AG08395 (cell line): ENCODE measurements around the gene FGF12.
"Not testable (repeated sequence)": the region's sequence is repeated elsewhere in the genome, so short reads cannot be mapped to it uniquely, and the experiment has no call there.

ENCODE experiments used
- DNase-seq: peaks from one replicate; pipeline ENCODE4 v3.0.0; 2012; ENCODE audit warnings: mixed read lengths, low spot score

Gene FGF12

DNA sequence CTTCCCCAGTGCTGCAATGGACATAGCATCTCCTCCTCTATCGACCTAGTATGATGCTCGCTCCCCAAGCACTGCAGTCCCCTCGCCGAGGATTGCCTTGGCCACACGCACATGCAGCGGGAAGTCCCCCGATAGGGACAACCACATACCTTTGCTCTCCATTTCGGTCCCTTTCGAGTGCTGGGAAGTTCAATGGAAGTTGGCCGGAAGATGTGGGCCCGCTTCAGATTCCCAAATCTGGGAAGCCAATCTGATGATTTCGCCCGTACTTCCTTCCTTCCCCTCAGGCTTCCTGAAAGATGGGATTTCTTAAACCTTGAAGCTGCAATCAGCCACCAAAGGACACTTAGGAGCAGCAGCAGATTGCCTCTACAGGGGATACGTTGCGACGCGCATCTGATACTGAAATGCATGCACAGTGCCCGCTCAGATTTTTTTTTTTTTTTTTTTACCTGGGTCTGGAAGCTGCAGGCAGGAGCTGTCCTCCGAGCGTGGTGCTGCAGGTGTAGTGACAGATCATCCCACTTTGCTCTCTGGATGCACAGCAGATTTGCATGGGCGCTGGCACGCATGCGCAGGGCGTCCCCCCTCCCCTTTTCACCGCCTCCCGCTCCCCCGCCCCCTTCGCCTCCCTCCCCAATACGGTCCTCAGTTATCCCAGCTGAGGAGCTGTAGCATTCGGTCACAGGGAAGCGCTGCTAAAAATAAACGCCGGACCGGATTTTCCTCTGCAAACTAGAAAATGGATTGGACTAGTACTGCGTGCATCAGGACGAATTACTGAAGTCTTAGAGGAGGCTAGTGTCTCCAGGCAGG is at the start of gene FGF12:
Gene FGF12 (minus strand): TSS at position 510 of the 816 bp plus-strand sequence.
- DNase-seq: no peak

DNA sequence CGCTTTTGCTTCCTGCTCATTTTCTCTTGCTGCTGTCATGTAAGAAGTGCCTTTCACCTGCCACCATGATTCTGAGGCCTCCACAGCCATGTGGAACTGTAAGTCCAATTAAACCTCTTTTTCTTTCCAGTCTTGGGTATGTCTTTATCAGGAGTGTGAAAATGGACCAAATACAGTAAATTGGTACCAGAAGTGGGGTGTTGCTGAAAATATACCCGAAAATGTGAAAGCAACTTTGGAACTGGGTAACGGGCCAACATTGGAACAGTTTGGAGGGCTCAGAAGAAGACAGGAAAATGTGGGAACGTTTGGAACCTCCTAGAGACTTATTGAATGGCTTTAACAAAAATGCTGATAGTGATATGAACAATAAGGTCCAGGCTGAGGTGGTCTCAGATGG is 47.0 kb upstream of the FGF12 start:
- DNase-seq: not testable (repeated sequence)

DNA sequence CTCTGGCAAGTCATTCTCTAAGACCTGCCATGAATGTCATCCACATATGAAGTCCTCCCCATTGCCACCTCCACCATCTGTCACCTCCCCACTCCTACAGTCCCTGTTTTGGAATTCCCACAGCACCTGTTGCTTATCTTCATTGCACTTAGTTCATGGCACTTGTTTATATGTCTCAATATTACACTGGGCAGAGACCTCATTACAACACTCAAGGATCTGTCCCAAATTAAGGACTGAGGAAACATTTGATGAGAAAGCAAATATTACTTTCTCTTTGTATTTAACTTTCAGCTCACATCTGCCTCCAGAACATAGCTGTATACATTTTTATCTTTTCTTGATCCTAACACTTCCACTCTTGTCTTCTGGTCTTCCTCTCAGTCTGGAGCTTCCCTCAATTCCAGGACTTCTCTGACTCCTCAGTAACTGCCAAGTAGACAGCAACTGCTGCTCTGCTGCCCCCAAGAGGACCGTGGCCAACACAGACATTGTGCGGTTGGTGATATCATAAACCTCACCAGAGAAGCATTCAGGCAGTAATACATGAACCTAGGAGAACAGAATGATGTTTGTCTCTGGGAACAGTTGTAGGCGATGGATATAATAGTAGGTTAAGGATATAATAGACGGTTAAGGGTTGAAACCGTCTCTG is 45.0 kb upstream of the FGF12 start:
- no peak for DNase-seq

DNA sequence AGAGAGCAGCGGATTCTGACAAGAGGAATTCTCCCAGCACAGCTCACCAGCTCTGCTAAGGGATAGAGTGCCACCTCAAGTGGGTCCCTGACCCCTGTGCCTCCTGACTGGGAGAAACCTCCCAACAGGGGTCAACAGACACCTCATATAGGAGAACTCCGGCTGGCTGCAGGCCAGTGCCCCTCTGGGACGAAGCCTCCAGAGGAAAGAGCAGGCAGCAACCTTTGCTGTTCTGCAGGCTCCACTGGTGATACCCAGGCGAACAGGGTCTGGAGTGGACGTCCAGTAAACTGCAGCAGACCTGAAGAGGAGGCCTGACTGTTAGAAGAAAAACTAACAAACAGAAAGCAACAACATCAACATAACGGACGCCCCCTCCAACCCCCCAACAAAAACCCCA is 31.3 kb upstream of the FGF12 start:
- DNase-seq: no peak

DNA sequence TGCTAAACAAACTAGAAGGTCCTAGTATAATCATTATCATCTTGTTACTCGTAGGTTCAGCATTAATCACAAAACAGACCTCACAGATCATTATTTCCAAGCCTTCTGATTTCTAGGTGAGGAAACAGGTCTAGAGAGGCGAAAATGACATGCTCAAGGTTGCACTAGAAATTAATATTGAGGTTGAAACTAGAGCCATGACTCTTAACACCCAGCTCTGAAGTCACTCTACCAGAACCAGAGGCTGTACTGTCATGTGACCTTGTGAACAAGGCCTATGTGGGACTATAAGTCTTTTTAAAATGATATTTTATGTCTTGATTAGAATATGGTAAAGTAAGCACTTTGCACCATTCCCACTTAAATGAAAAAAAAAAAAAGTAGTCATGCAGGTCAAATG is 23.8 kb upstream of the FGF12 start:
- no peak for DNase-seq

DNA sequence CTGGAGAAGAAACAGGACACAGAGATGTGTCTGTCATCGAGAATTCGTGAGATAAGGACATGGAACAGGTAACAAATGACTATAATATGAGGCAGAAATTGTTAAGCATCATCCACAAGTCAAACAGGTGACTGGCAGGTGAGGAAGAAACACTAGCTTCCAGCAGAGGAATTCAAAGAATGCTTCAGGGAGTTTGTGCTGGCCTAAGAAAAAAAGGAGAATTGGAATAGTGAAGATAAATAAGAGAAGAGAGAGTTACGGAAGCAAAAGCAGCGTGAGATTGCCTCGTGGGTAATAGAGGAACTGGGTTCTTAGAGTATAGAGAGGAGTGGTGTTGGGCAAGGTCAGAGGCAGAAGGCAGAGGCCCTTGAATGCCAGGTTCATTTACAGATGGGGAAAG is 22.9 kb upstream of the FGF12 start:
- DNase-seq: no peak

DNA sequence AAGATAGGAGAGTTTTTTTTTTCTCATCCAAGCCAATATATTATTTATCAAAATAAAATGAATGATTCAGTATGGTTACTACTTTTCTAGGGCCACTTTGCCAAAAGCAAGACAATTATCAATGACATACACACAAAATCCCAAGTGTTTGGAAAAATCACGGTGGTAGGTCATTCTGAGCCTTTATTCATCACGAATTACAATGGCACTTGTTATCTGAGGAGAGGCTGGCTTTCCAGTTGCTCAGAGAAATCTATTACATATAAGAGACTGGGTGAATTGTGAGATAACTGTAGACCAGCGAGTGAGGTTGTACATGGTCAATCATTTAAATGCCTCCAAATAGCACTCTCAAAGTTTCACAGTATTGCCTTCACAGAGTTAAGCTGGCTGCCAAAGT is 20.4 kb upstream of the FGF12 start:
- no peak for DNase-seq

DNA sequence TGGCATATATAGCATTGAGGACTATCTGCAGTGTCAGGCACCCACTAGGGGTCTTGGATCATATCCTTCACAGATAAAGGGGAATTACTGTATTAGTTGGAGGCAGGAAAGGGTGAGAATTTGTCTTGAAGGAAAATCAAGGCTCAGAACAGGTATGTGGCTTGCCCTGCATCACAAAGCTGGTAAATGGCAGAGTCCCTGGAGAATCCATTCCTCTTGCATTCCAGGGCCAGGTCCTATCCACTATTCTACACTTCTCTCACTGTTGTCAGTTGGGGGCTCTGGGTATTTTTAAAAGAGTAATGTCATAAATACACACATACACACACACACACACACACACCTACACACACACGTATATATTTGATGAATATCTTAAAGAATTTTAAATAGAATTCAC is 19.8 kb upstream of the FGF12 start:
- DNase-seq: no peak

DNA sequence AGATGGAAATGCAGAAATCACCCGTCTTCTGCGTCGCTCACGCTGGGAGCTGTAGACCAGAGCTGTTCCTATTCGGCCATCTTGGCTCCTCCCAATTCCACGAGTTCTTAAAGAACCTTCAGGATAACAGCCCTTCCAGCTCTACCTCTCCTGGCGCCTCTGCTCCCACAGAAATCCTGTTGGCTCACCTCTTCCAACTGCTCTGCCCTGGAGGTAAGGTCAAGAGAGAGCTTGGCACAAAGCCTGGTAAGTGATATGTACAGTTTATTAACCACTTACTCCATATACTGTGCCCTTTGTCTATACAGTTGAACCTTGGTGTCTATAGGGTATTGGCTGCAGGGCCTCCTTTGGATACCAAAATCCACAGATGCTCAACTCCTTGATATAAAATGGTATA is 17.8 kb upstream of the FGF12 start:
- DNase-seq: no peak

DNA sequence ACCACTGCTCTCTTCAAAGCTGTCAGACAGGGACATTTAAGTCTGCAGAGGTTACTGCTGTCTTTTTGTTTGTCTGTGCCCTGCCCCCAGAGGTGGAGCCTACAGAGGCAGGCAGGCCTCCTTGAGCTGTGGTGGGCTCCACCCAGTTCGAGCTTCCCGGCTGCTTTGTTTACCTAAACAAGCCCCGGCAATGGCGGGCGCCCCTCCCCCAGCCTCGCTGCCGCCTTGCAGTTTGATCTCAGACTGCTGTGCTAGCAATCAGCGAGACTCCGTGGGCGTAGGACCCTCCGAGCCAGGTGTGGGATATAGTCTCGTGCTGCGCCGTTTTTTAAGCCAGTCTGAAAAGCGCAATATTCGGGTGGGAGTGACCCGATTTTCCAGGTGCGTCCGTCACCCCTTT is 17.3 kb upstream of the FGF12 start:
- not testable (repeated sequence) for DNase-seq

DNA sequence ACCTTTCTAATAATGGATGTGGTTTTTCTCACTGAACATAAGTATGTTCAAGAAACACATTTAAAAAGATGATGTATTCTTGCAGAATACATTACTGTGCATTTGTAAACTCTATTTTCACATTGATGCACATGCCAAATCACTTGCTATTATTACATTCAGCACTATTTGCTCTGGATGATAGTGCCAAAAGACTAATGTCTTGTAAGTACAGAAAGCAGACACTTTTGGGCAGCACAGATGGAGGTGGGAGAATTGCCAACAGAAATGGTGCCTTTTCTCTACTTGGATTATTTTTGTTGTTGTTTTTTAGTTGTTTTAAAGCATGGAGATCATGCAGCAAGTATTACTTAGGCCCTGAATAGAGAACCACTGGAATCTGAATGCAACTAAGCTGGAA is 10.2 kb upstream of the FGF12 start:
- no peak for DNase-seq

DNA sequence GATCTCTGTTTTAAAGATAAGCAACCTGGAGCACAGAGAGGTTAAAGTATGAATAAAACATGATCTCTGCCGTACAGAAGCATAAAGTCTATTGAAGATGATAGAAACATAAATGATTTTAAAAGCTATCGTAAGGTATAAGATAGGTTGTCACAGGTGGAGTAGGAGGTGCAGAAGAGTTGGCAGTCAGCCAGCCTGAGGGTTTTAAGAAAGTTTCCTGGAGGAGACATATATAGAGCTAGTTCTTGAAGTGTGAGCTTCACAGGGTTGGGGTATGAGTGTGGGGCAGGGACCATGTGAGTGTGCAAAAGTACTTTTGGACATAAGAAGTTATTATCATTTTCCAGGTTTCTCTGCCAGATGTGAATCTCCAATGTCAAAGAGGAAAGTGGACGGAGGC is 3.9 kb upstream of the FGF12 start:
- no peak for DNase-seq

DNA sequence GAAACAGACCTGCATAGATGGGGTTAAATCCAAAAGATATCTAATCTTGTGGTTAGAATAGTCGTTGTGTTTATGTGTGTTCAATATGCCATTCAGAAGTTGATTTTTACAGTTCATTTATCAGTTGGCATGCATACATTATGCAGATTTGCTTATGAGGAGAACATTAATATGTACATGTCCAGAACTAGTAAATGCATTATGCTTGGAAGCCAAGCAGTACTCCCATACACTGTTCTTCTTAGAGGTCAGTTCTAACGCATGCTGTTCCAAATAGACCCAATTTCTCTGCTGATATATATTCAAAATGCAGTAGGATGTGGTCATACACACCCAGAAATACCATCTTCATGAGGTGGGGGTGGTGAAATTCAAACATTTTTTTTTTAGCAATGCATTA is 956 bp downstream of the FGF12 start:
- no peak for DNase-seq

DNA sequence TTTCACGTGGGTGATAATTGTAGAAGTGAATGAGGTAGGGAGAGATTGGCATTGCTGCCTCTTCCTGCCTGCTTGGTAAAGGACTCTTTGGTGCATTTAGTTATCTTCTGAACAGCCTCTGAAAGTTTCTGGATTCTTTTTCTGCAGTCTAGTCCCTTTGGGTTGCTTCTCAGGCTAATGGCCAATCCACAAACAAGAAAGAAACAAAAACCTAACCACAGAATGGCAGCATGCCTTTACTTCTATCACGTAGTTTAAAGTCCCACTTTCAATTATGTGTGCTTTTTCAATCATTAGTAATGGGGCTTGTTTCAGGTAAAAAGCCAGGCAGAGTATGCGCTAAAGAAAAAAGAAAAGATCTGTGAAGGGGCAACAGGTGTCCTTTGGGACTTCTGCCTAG is 7.4 kb downstream of the FGF12 start:
- DNase-seq: no peak

DNA sequence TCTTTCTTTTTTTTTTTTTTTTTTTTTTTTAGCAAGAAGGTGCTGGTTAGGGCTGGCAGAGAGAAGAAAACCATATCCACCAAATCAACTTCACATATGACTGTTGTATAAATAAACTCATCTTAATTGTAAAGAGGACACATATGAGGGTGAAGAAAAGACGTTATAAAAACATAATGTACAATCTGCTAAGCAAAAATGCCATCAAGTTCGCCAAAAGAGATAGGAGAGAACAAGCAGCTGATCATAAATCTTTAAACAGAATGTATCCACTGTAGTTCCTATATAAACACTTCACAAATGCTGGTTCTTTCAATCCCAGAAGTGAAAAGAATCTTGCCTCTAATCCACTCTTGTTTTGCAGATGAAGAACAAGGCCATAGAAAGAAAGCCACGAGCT is 9.2 kb downstream of the FGF12 start:
- DNase-seq: no peak

DNA sequence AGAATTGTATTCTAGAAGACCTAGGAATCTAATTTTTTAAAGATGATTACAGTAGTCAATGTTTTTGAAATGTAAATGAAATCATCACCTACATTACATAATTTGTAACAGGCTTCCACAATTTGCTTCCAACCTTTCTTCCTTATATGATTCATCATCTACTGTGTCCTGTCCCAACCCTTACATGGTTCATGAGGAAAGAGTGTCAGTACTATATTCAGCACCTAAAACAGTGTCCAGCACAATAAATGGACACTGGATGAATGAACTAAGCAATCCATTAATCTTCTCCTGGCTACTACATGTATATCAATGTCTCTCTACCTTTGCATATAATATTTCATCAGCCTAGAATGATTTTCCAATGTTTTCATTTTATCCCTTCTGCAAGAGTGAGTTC is 12.2 kb downstream of the FGF12 start:
- no peak for DNase-seq

DNA sequence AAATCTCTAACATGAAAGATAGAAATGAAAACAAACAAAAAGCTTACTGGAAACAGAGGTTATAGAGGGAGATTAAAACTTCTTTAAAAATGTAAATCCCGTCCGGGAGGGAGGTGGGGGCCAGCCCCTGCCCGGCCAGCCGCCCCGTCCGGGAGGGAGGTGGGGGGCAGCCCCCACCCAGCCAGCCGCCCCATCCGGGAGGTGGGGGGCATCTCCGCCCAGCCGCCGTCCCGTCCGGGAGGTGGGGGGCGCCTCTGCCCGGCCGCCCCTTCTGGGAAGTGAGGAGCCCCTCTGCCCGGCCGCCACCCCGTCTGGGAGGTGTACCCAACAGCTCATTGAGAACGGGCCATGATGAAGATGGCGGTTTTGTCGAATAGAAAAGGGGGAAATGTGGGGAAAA is 16.2 kb downstream of the FGF12 start:
- DNase-seq: not testable (repeated sequence)

DNA sequence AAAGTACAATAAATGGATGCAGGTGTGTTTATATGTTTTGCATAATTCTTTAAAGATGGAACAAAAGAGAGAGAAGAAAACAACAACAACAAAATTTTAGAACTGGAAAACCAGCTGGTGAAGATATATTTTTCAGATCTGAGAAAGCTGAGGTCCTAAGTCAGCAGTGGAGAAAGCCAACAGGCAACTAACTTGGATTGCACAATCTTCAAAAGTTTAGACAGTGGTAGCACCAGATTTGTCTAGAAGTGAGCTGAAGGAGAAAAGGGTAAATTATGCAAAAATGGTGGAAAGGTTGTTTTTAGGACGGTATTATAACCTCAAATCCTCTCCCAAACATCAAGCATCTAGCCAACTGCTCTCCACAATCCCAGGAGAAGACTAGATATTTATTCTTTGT is 17.0 kb downstream of the FGF12 start:
- DNase-seq: no peak

DNA sequence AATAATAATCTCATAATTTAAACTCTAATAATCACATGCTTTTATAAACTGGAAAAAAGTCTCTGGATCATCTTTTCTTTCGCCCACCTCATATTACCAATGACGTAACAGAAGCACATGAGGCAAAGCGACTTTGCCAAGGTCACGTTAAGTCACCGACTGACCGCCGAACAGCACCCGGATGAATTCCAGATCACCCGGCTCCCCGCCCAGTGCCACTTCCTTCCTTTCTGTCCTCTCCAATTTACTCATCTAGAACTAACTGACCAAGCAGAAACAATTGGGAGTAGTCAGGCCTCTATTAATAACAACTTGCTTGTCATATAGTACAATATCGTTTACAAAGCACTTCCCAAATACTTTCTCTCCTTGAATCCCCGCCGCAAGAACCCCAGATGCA is 21.1 kb downstream of the FGF12 start:
- no peak for DNase-seq

DNA sequence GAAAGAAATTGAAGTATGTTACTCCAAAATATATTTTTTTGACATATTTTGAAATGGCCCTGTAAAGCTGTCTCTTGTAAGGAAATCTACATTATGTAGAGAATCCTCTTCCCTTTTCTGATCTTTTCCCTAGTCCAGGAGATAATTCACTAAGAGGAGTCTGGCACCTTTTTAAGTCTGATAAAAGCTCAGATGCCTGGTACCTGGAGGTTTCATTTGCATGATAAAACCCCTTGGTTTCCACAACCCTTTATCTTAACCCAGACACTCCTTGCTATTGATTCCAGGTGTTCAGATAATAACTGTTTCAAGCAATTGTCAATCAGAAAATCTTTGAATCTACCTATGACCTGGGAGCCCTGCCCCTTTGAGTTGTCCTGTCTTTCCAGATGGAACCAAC is 26.5 kb downstream of the FGF12 start:
- no peak for DNase-seq

DNA sequence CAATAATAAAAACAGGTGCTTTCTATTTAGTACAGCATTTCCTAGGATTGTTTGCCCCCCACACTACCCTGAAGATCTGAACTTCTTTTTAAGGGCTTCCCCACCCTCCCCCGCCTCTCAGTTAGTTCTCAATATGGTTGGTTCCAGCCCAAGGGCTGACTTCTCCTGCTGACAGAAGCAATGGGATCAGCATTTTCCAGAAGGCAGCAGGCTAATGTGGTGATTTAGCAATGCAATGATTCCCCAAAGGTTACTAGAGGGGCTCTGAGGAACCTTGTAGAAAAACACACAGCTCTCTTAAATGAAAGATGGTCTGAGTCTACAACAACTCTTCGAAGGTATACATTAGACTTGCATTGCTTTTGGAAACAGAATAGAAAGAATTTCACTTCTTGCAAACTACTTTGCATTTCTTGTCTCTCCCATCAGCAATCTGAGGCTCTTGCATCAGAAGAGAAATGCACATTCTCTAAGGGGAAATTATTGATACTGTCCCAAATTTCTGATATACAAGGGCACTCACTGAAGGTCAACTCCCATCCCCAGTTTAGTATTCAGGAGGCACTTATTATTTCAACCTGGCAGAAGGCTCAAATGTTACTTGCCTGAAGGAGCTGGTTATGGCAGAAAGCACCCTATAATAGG is 30.3 kb downstream of the FGF12 start:
- no peak for DNase-seq

DNA sequence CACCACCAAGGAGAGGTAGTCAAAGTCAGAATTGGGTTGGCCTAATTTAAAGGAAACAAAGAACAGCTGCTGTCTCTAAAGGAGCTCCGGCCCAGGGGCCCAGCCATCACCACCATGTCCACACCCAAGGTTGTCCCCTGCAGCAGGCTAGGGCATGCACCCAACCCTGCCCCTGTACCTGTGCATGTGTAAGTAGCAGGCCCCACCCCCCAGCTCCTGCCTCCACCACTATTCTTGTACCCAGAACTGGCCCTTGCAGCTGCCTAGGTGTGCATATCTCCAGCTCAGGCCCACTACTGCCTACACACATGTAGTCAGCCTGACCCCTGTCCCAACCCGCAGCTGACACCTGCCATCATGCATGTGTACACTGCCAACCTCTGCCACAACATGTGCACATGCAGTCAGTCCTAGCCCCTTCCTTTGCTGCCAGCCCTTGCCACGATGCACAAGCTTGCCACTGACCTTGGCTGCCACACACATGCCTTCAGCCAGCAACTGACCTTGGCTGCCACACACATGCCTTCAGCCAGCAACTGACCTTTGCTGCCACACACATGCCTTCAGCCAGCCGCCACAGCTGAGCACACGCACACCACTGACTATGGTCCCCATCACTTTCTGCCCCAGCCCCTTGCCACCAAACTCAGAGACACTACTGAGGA is 39.7 kb downstream of the FGF12 start:
- no peak for DNase-seq

DNA sequence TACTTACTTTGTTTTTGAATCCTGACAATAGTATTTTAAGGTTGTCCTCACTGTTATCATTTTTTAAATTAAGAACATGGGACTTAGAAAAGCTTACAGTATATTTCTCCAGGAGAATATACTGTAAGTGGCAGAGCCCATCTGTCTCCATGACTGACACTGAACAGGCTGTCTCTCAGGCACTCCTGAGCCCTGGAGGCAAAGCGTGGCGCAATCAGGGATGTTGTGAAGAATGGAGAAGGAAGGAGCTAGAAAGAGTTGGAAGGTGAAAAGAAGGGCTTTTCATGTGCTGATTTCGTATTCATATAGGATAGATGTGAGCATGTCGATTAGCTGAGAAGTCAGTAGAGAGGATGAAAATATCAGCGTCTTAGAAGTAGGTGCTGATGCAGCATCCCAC is 41.5 kb downstream of the FGF12 start:
- DNase-seq: no peak
